Measurements from ENCODE around the gene RPS2.
A peak's percentile ranks its signal among the peaks of the same experiment; 100 is the strongest.

The RPS2 gene

DNA sequence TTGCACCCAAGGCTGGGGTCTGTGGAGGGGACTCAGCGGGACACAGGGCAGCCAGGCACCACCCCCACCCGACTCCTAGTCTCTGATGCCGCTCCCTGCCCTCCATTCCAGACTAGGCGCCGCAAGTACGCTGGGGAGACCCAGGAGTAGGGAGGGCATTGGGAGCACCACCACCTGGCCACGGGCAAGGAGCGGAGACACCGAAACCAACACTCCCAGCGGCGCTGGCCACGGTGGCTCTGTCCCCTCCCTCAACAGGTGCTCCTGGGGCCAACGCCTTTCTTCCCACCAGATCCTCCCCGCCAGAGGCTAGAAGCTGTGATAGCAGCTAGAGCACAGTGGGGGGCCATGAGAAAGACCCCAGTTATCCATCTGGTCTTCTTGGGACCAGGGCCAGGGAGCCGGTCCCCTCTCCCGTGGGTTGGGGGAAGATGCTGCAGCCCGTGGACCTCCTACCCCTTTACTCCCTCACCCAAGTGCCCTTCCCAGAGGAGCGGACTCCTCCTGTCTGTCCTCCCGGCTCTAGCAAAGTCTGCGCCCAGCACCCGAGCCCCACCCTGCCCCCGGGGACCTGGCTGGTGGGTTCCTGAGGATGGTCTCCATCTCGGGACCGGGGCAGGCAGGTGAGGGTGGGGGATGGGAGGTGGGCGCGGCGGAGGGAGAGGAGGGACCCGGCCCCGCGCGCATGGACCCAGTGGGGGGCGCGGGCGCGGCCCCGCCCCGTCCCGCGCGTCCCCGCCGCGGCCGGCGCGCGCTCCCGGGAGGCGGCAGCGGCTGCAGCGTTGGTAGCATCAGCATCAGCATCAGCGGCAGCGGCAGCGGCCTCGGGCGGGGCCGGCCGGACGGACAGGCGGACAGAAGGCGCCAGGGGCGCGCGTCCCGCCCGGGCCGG lies 24.8 kb upstream of the RPS2 start, which contains the start of gene SYNGR3:
Gene SYNGR3 (plus strand): TSS at position 762 of the 892 bp plus-strand sequence. CDS start 133 bp downstream, outside the sequence.
- peaks cover 5% of the 10 kb centered on the region for H3K27me3 ChIP-seq (ENCODE audit: insufficient read depth, poor library complexity, severe bottlenecking)
- H3K4me1 ChIP-seq (ENCODE audit: insufficient read depth, poor library complexity, severe bottlenecking): peaks cover 8% of the 10 kb centered on the region
- H3K27ac ChIP-seq (ENCODE audit: poor library complexity, severe bottlenecking): no peak within 1 kb of the TSS
- H3K36me3 ChIP-seq (ENCODE audit: low read depth): peaks cover 19% of the 10 kb centered on the region
- no peak for DNase-seq (ENCODE audit: low spot score)
- TF ChIP-seq CTCF (IDR thresholded peaks at IDR 0.05; ENCODE audit: poor library complexity, severe bottlenecking): no peak
- no peak for ATAC-seq (ENCODE audit: low read depth)
- peak within 1 kb of the TSS; percentile 48 for H3K4me3 ChIP-seq (ENCODE audit: severe bottlenecking)
- H3K9me3 ChIP-seq (ENCODE audit: severe bottlenecking): no peaks in the 10 kb centered on the region

DNA sequence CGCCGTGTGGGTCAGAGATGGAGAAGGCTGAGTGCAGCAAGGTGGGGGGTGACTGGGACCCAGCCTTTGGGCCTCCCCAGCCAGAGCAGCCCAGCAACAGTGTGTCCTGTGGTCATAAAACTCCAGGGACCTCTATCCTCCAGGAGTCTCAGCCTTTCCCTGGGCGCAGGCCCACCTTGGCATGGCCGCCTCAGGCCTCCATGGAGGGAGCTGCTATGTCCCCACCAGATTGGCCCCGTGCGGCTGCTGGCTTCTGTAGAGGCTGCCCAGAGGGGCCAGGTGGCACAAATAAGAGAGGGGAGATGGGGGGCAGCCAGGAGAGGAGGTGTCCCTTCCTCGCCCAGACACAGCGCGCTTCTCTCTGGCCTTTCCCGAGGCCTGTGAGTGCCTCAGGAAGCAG lies 22.6 kb upstream of the RPS2 start:
- Histone ChIP-seq H3K27me3 (ENCODE audit: insufficient read depth, poor library complexity, severe bottlenecking) (peaks cover 5% of the 10 kb centered on the region), H3K4me3 (ENCODE audit: severe bottlenecking) (no peak overlapping the region), H3K36me3 (ENCODE audit: low read depth) (peaks cover 19% of the 10 kb centered on the region), H3K27ac (ENCODE audit: poor library complexity, severe bottlenecking) (no peak overlapping the region), H3K4me1 (ENCODE audit: insufficient read depth, poor library complexity, severe bottlenecking) (peaks cover 8% of the 10 kb centered on the region), H3K9me3 (ENCODE audit: severe bottlenecking) (no peaks in the 10 kb centered on the region)
- ATAC-seq (ENCODE audit: low read depth) (no peak), DNase-seq (ENCODE audit: low spot score) (no peak)
- TF ChIP-seq CTCF (IDR thresholded peaks at IDR 0.05; ENCODE audit: poor library complexity, severe bottlenecking): no peak

- ATAC-seq (ENCODE audit: low read depth) (no peak), DNase-seq (ENCODE audit: low spot score) (no peak)
- Histone ChIP-seq H3K4me3 (ENCODE audit: severe bottlenecking) (peak overlapping the region; percentile 70), H3K4me1 (ENCODE audit: insufficient read depth, poor library complexity, severe bottlenecking) (peaks cover 5% of the 10 kb centered on the region), H3K9me3 (ENCODE audit: severe bottlenecking) (no peaks in the 10 kb centered on the region), H3K36me3 (ENCODE audit: low read depth) (peaks cover 19% of the 10 kb centered on the region), H3K27me3 (ENCODE audit: insufficient read depth, poor library complexity, severe bottlenecking) (peaks cover 3% of the 10 kb centered on the region), H3K27ac (ENCODE audit: poor library complexity, severe bottlenecking) (peak overlapping the region; percentile 47)
- TF ChIP-seq CTCF (IDR thresholded peaks at IDR 0.05; ENCODE audit: poor library complexity, severe bottlenecking): no peak
Observed at GRCh38 chr16:1985466-1986150, 21.0 kb upstream of the RPS2 start.

DNA sequence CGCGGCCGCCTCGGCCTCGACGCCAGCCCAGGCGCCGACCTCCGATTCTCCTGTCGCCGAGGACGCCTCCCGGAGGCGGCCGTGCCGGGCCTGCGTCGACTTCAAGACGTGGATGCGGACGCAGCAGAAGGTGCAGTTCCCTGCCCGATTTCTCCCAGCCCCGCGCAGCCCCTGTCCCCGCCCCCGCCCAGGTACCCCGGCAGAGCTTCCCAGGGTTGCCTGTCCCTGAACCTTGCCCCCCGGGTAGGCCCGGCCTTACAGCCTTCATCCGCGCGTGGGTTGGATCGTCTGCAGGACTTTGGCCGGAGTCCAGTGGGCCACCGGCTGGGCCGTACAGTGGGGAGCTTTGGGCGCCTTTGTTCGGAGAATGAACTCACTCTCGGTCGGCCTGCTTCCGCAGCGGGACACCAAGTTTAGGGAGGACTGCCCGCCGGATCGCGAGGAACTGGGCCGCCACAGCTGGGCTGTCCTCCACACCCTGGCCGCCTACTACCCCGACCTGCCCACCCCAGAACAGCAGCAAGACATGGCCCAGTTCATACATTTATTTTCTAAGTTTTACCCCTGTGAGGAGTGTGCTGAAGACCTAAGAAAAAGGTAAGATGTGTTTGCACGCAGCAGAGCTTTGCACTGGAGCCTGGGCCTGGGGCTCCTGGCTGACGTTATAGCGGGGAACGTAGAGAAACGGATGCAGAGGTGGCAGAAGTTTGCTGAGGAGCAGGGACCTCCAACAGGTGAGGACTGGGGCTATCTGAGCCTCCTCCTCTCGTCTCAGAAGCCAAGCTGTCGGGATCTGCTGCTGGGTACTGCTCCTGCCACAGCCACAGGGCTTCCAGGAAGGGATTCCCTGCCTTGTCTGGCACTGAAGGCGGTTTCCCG lies 20.0 kb upstream of the RPS2 start:
- H3K9me3 ChIP-seq (ENCODE audit: severe bottlenecking): no peaks in the 10 kb centered on the region
- peak overlapping the region; percentile 47 for H3K27ac ChIP-seq (ENCODE audit: poor library complexity, severe bottlenecking)
- DNase-seq (ENCODE audit: low spot score) (no peak), ATAC-seq (ENCODE audit: low read depth) (no peak)
- H3K36me3 ChIP-seq (ENCODE audit: low read depth): peaks cover 19% of the 10 kb centered on the region
- TF ChIP-seq CTCF (IDR thresholded peaks at IDR 0.05; ENCODE audit: poor library complexity, severe bottlenecking): no peak
- H3K4me3 ChIP-seq (ENCODE audit: severe bottlenecking): peak overlapping the region; percentile 70
- H3K4me1 ChIP-seq (ENCODE audit: insufficient read depth, poor library complexity, severe bottlenecking): peaks cover 5% of the 10 kb centered on the region
- no peaks in the 10 kb centered on the region for H3K27me3 ChIP-seq (ENCODE audit: insufficient read depth, poor library complexity, severe bottlenecking)
